IPS DF 19.7 (cell line): Measurements from ENCODE around the gene SLC25A51.

Experiments
- DNase-seq: peaks from one replicate; pipeline ENCODE4 v3.0.0-alpha.2; 2013; ENCODE audit warnings: low read depth, low spot score

Gene SLC25A51

GRCh38 chr9:37903647-37904444, at the start of gene SLC25A51:
TSS of gene SLC25A51 (minus strand) at chr9:37904127. CDS start at chr9:37888550, 15,577 bp downstream.
- DNase-seq, result peak; percentile 83

- DNase-seq, result no peak
These were observed 49.4 kb upstream of the SLC25A51 start for GRCh38 chr9:37953206-37953774.

GRCh38 chr9:37952731-37953130, 48.8 kb upstream of the SLC25A51 start:
- no peak for DNase-seq

GRCh38 chr9:37951671-37952449, 47.9 kb upstream of the SLC25A51 start:
- DNase-seq, result no peak

- no peak for DNase-seq
These were observed 46.6 kb upstream of the SLC25A51 start for GRCh38 chr9:37950561-37950960.

- DNase-seq, result no peak
These were observed 45.6 kb upstream of the SLC25A51 start for GRCh38 chr9:37949576-37949975.

GRCh38 chr9:37948417-37948980, 44.6 kb upstream of the SLC25A51 start:
- no peak for DNase-seq

GRCh38 chr9:37947977-37948376, 44.0 kb upstream of the SLC25A51 start:
- no peak for DNase-seq

GRCh38 chr9:37947471-37947870, 43.5 kb upstream of the SLC25A51 start:
- DNase-seq, result no peak

- DNase-seq, result no peak
These were observed 43.0 kb upstream of the SLC25A51 start for GRCh38 chr9:37946971-37947370.

GRCh38 chr9:37946041-37946440, 42.1 kb upstream of the SLC25A51 start:
- no peak for DNase-seq

GRCh38 chr9:37944671-37945481, 40.9 kb upstream of the SLC25A51 start:
- DNase-seq, result no peak

GRCh38 chr9:37944266-37944650, 40.3 kb upstream of the SLC25A51 start:
- no peak for DNase-seq

GRCh38 chr9:37943345-37944265, 39.7 kb upstream of the SLC25A51 start:
- no peak for DNase-seq

GRCh38 chr9:37942621-37943344, 38.9 kb upstream of the SLC25A51 start:
- no peak for DNase-seq

- DNase-seq, result no peak
These were observed 37.3 kb upstream of the SLC25A51 start for GRCh38 chr9:37941253-37941652.

GRCh38 chr9:37939575-37940095, 35.7 kb upstream of the SLC25A51 start:
- DNase-seq, result no peak

- no peak for DNase-seq
These were observed 34.4 kb upstream of the SLC25A51 start for GRCh38 chr9:37938121-37938891.

- DNase-seq, result no peak
These were observed 33.4 kb upstream of the SLC25A51 start for GRCh38 chr9:37937366-37937765.
